ENCODE results near the gene BPIFB6. TPM values are rescaled to one million over a fixed set of nuclear protein-coding genes. Genes with fewer than 3 reads are reported as not detected.

The BPIFB6 gene
- total and polyA plus RNA-seq, 2 donors (not counting 1 experiment from before 2014, with no cell fraction given) = not detected

GRCh38 chr20:33012327-33013189 lies 18.9 kb upstream of the BPIFB6 start:
- Histone ChIP-seq H4K20me1 (ENCODE audit: control insufficient read depth, extremely low read depth, insufficient read depth, low read length) (no peaks in the 10 kb centered on the region), H3K4me3 (replicated peaks in 1 of 4; ENCODE audit: control extremely low read depth in 1 of 4, insufficient read depth in 1 of 4, low read depth in 3 of 4, low read length in 4 of 4) (no peak overlapping the region), H2AFZ (ENCODE audit: low read length) (no peak overlapping the region), H3K27me3 (ENCODE audit: control insufficient read depth, insufficient read depth, low read length) (peaks cover 1% of the 10 kb centered on the region), H3K4me1 (ENCODE audit: control insufficient read depth, extremely low read depth, insufficient read depth, low read length) (no peaks in the 10 kb centered on the region), H3K79me2 (ENCODE audit: control insufficient read depth, insufficient read depth, low read length) (no peaks in the 10 kb centered on the region), H3K9ac (ENCODE audit: insufficient read depth, low read length) (no peak overlapping the region), H3K4me2 (ENCODE audit: extremely low read depth, insufficient read depth, low read length) (no peak overlapping the region), H3K9me3 (ENCODE audit: control insufficient read depth, insufficient read depth, low read depth, low read length) (no peaks in the 10 kb centered on the region), H3K36me3 (ENCODE audit: control insufficient read depth, insufficient read depth, low read length) (no peaks in the 10 kb centered on the region), H3K27ac (ENCODE audit: insufficient read depth, low read length) (no peak overlapping the region)
- TF ChIP-seq EZH2 (IDR thresholded peaks at IDR 0.05; ENCODE audit: low read length, missing control alignments) (no peak), CTCF (conservative IDR thresholded peaks at IDR 0.05 in 1 of 2, IDR thresholded peaks at IDR 0.05 in 1 of 2; ENCODE audit: low read depth in 1 of 2, low read length in 2 of 2) (no peak)
- no peak for DNase-seq (ENCODE audit: low read depth in 2 of 2)

GRCh38 chr20:33013701-33014326 lies 17.6 kb upstream of the BPIFB6 start:
- H3K4me3 ChIP-seq (replicated peaks in 1 of 4; ENCODE audit: control extremely low read depth in 1 of 4, insufficient read depth in 1 of 4, low read depth in 3 of 4, low read length in 4 of 4) = no peak overlapping the region
- H2AFZ ChIP-seq (ENCODE audit: low read length) = no peak overlapping the region
- DNase-seq (ENCODE audit: low read depth in 2 of 2) = no peak
- no peaks in the 10 kb centered on the region for H4K20me1 ChIP-seq (ENCODE audit: control insufficient read depth, extremely low read depth, insufficient read depth, low read length)
- H3K27me3 ChIP-seq (ENCODE audit: control insufficient read depth, insufficient read depth, low read length) = peaks cover 3% of the 10 kb centered on the region
- H3K9ac ChIP-seq (ENCODE audit: insufficient read depth, low read length) = no peak overlapping the region
- no peak overlapping the region for H3K4me2 ChIP-seq (ENCODE audit: extremely low read depth, insufficient read depth, low read length)
- TF ChIP-seq EZH2 (IDR thresholded peaks at IDR 0.05; ENCODE audit: low read length, missing control alignments) = no peak
- no peak for TF ChIP-seq CTCF (conservative IDR thresholded peaks at IDR 0.05 in 1 of 2, IDR thresholded peaks at IDR 0.05 in 1 of 2; ENCODE audit: low read depth in 1 of 2, low read length in 2 of 2)
- no peaks in the 10 kb centered on the region for H3K79me2 ChIP-seq (ENCODE audit: control insufficient read depth, insufficient read depth, low read length)
- no peak overlapping the region for H3K27ac ChIP-seq (ENCODE audit: insufficient read depth, low read length)
- no peaks in the 10 kb centered on the region for H3K9me3 ChIP-seq (ENCODE audit: control insufficient read depth, insufficient read depth, low read depth, low read length)
- H3K36me3 ChIP-seq (ENCODE audit: control insufficient read depth, insufficient read depth, low read length) = no peaks in the 10 kb centered on the region
- no peaks in the 10 kb centered on the region for H3K4me1 ChIP-seq (ENCODE audit: control insufficient read depth, extremely low read depth, insufficient read depth, low read length)

- Histone ChIP-seq H3K27me3 (ENCODE audit: control insufficient read depth, insufficient read depth, low read length) (peaks cover 3% of the 10 kb centered on the region), H3K4me3 (replicated peaks in 1 of 4; ENCODE audit: control extremely low read depth in 1 of 4, insufficient read depth in 1 of 4, low read depth in 3 of 4, low read length in 4 of 4) (no peak overlapping the region), H3K27ac (ENCODE audit: insufficient read depth, low read length) (no peak overlapping the region), H3K4me1 (ENCODE audit: control insufficient read depth, extremely low read depth, insufficient read depth, low read length) (no peaks in the 10 kb centered on the region), H3K79me2 (ENCODE audit: control insufficient read depth, insufficient read depth, low read length) (no peaks in the 10 kb centered on the region), H3K36me3 (ENCODE audit: control insufficient read depth, insufficient read depth, low read length) (no peaks in the 10 kb centered on the region), H4K20me1 (ENCODE audit: control insufficient read depth, extremely low read depth, insufficient read depth, low read length) (no peaks in the 10 kb centered on the region), H3K9me3 (ENCODE audit: control insufficient read depth, insufficient read depth, low read depth, low read length) (no peaks in the 10 kb centered on the region), H3K4me2 (ENCODE audit: extremely low read depth, insufficient read depth, low read length) (no peak overlapping the region), H2AFZ (ENCODE audit: low read length) (no peak overlapping the region), H3K9ac (ENCODE audit: insufficient read depth, low read length) (no peak overlapping the region)
- TF ChIP-seq CTCF (conservative IDR thresholded peaks at IDR 0.05 in 1 of 2, IDR thresholded peaks at IDR 0.05 in 1 of 2; ENCODE audit: low read depth in 1 of 2, low read length in 2 of 2) = no peak
- no peak for DNase-seq (ENCODE audit: low read depth in 2 of 2)
Measured at GRCh38 chr20:33014336-33015113, 16.9 kb upstream of the BPIFB6 start.

Data from fibroblast of lung (primary cell).